ENCODE measurements around the gene OTUD7B. TPM values are rescaled to one million over a fixed set of nuclear protein-coding genes. Genes with fewer than 3 reads are reported as not detected.

Gene OTUD7B
- total and polyA plus RNA-seq, 2 donors from 2014 or later, result 3.4 to 28.1 TPM

DNA sequence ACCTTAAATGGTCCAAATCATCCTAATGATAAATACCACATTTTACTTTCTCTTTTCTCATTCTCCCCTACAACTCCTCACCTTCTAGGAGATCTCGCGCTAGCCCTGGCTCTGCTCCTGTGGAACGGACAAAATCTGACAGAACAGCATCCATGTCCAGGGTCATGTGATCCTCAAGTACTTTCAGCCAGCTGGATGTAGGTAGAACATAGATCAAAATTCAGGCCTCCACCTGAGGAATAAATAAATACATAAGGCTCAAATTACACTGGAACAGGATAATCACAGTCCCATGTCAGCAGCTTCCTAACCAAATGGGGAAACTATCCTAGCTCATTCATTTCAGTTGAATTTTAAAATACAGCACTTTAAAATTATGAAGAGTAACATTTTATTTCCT, 33.2 kb downstream of the OTUD7B start:
- Histone ChIP-seq H3K27me3 (ENCODE audit: control insufficient read depth, insufficient read depth, low read length) (no peaks in the 10 kb centered on the region), H3K9ac (ENCODE audit: low read length in 3 of 3) (no peak overlapping the region), H3K27ac (ENCODE audit: low read depth in 2 of 2, low read length in 2 of 2) (no peak overlapping the region), H3K4me1 (ENCODE audit: control insufficient read depth in 2 of 3, insufficient read depth in 2 of 3, low read depth in 1 of 3, low read length in 3 of 3) (peaks cover 0 to 30% (median 0%) of the 10 kb centered on the region in 3 donors), H3K9me3 (ENCODE audit: control insufficient read depth in 2 of 3, insufficient read depth in 1 of 3, low read length in 3 of 3) (no peaks in the 10 kb centered on the region), H3K4me3 (ENCODE audit: low read length in 3 of 3) (no peak overlapping the region), H3K36me3 (ENCODE audit: control insufficient read depth in 2 of 3, insufficient read depth in 3 of 3, low read length in 3 of 3) (peaks cover 6 to 18% (median 11%) of the 10 kb centered on the region in 3 donors)
- intact Hi-C loops (cut with DNase I), result no loop called here
- TF ChIP-seq, protein P1, sequence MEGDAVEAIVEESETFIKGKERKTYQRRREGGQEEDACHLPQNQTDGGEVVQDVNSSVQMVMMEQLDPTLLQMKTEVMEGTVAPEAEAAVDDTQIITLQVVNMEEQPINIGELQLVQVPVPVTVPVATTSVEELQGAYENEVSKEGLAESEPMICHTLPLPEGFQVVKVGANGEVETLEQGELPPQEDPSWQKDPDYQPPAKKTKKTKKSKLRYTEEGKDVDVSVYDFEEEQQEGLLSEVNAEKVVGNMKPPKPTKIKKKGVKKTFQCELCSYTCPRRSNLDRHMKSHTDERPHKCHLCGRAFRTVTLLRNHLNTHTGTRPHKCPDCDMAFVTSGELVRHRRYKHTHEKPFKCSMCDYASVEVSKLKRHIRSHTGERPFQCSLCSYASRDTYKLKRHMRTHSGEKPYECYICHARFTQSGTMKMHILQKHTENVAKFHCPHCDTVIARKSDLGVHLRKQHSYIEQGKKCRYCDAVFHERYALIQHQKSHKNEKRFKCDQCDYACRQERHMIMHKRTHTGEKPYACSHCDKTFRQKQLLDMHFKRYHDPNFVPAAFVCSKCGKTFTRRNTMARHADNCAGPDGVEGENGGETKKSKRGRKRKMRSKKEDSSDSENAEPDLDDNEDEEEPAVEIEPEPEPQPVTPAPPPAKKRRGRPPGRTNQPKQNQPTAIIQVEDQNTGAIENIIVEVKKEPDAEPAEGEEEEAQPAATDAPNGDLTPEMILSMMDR (IDR thresholded peaks at IDR 0.05; ENCODE audit: borderline replicate concordance, extremely low read depth, insufficient read depth), result no peak
- FAIRE-seq (no peak), DNase-seq (no peak)

DNA sequence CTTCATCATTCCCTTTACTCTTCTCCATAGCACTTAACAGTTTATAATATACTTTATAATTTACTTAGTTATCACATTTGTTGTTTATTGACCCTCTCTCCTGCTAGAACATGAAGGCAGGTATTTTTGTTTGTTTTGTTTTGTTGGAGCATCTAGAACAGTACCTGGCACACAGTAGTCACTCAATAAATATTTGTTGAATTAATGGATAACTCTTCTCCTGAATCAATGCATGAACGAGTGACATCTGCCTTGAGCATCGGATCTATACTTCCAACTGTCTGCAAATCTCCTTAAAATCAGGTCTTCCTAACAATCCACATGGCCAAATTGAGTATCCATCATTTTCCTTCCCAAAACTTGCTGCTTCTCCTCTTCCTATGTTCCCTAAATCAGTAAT, 38.0 kb downstream of the OTUD7B start:
- Histone ChIP-seq H3K9ac (ENCODE audit: low read length in 3 of 3) (no peak overlapping the region), H3K36me3 (ENCODE audit: control insufficient read depth in 2 of 3, insufficient read depth in 3 of 3, low read length in 3 of 3) (peaks cover 12 to 27% (median 14%) of the 10 kb centered on the region in 3 donors), H3K27ac (ENCODE audit: low read depth in 2 of 2, low read length in 2 of 2) (no peak overlapping the region), H3K27me3 (ENCODE audit: control insufficient read depth, insufficient read depth, low read length) (no peaks in the 10 kb centered on the region), H3K4me1 (ENCODE audit: control insufficient read depth in 2 of 3, insufficient read depth in 2 of 3, low read depth in 1 of 3, low read length in 3 of 3) (peaks cover 0 to 3% (median 0%) of the 10 kb centered on the region in 3 donors), H3K9me3 (ENCODE audit: control insufficient read depth in 2 of 3, insufficient read depth in 1 of 3, low read length in 3 of 3) (no peaks in the 10 kb centered on the region), H3K4me3 (ENCODE audit: low read length in 3 of 3) (no peak overlapping the region)
- intact Hi-C loops (cut with DNase I), result no loop called here
- DNase-seq, result no peak
- TF ChIP-seq, protein P1 (IDR thresholded peaks at IDR 0.05; ENCODE audit: borderline replicate concordance, extremely low read depth, insufficient read depth), result no peak
- no peak for FAIRE-seq

DNA sequence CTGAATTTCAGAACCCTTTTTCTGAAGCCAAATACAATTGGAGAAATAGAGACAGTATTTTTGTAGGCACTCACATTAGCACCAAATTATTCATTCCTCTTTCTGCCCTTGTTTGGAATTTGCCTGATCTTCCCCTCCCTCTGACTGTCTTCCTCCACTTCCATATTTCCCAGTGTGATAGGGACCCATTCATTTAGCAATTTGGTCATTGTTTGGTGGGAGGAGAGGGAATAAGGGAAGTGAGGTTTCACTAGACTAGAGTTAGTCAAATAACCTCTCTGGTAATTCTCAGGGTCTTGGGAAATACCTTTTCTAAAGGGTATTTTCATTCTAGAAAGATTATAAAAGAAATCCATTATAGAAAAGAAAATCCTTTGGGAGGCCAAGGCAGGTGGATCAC, 42.9 kb downstream of the OTUD7B start:
- H3K9me3 ChIP-seq (ENCODE audit: control insufficient read depth in 2 of 3, insufficient read depth in 1 of 3, low read length in 3 of 3), result no peaks in the 10 kb centered on the region

More for the DNA sequence above, 42.9 kb downstream of the OTUD7B start:
- H3K36me3 ChIP-seq (ENCODE audit: control insufficient read depth in 2 of 3, insufficient read depth in 3 of 3, low read length in 3 of 3), result peaks cover 5 to 32% (median 25%) of the 10 kb centered on the region in 3 donors
- no peaks in the 10 kb centered on the region for H3K4me1 ChIP-seq (ENCODE audit: control insufficient read depth in 2 of 3, insufficient read depth in 2 of 3, low read depth in 1 of 3, low read length in 3 of 3)
- FAIRE-seq (no peak), DNase-seq (no peak)
- no peak overlapping the region for H3K9ac ChIP-seq (ENCODE audit: low read length in 3 of 3)
- H3K4me3 ChIP-seq (ENCODE audit: low read length in 3 of 3), result no peak overlapping the region
- intact Hi-C loops (cut with DNase I), result no loop called here
- H3K27me3 ChIP-seq (ENCODE audit: control insufficient read depth, insufficient read depth, low read length), result no peaks in the 10 kb centered on the region
- no peak overlapping the region for H3K27ac ChIP-seq (ENCODE audit: low read depth in 2 of 2, low read length in 2 of 2)
- TF ChIP-seq, protein P1 (IDR thresholded peaks at IDR 0.05; ENCODE audit: borderline replicate concordance, extremely low read depth, insufficient read depth), result no peak
